ENCODE measurements around the gene NTF3.

DNA sequence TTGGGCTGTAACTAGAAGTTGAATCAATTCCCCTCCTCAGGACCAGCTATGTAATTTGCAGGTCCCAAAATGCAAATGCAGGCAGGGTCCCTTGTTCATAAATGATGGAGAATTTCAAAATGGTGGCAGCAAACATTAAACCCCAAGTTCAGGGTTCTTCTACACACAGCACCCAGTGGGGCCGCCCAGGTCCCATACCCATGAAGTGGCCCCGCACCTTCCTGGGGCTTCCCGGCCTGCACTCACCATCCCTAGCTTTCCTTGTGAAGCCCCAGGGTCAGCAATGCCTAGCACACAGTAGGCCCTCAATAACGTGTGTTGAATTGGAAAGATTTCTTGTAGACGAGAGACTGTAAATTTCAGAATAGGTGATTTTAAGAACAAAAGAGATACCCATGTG lies 76.0 kb downstream of the NTF3 start:
- TF ChIP-seq CTCF (IDR thresholded peaks at IDR 0.05 in 2 of 3, conservative IDR thresholded peaks at IDR 0.05 in 1 of 3; ENCODE audit: insufficient read depth in 2 of 3, low read depth in 1 of 3, low read length in 3 of 3), result no peak
- TF ChIP-seq, protein P1, sequence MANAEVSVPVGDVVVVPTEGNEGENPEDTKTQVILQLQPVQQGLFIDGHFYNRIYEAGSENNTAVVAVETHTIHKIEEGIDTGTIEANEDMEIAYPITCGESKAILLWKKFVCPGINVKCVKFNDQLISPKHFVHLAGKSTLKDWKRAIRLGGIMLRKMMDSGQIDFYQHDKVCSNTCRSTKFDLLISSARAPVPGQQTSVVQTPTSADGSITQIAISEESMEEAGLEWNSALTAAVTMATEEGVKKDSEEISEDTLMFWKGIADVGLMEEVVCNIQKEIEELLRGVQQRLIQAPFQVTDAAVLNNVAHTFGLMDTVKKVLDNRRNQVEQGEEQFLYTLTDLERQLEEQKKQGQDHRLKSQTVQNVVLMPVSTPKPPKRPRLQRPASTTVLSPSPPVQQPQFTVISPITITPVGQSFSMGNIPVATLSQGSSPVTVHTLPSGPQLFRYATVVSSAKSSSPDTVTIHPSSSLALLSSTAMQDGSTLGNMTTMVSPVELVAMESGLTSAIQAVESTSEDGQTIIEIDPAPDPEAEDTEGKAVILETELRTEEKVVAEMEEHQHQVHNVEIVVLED (CRISPR knock-in tag; IDR thresholded peaks at IDR 0.05), result no peak
- TF ChIP-seq, protein P2, sequence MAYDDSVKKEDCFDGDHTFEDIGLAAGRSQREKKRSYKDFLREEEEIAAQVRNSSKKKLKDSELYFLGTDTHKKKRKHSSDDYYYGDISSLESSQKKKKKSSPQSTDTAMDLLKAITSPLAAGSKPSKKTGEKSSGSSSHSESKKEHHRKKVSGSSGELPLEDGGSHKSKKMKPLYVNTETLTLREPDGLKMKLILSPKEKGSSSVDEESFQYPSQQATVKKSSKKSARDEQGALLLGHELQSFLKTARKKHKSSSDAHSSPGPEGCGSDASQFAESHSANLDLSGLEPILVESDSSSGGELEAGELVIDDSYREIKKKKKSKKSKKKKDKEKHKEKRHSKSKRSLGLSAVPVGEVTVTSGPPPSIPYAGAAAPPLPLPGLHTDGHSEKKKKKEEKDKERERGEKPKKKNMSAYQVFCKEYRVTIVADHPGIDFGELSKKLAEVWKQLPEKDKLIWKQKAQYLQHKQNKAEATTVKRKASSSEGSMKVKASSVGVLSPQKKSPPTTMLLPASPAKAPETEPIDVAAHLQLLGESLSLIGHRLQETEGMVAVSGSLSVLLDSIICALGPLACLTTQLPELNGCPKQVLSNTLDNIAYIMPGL (CRISPR knock-in tag; IDR thresholded peaks at IDR 0.05), result no peak
- TF ChIP-seq, protein P3, sequence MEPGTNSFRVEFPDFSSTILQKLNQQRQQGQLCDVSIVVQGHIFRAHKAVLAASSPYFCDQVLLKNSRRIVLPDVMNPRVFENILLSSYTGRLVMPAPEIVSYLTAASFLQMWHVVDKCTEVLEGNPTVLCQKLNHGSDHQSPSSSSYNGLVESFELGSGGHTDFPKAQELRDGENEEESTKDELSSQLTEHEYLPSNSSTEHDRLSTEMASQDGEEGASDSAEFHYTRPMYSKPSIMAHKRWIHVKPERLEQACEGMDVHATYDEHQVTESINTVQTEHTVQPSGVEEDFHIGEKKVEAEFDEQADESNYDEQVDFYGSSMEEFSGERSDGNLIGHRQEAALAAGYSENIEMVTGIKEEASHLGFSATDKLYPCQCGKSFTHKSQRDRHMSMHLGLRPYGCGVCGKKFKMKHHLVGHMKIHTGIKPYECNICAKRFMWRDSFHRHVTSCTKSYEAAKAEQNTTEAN (CRISPR knock-in tag; IDR thresholded peaks at IDR 0.05), result no peak

Data from K562 (cell line).